OCI-M2 (cell line): ENCODE data around the gene ACOXL.

Source experiments
- DNase-seq: peaks from one replicate; lab custom pipeline; 2025; ENCODE audit not compliant: unreplicated experiment; lab: John Stamatoyannopoulos, UW

The ACOXL gene

GRCh38 chr2:111154758-111155157 is 422.4 kb downstream of the ACOXL start:
- no peak for DNase-seq

GRCh38 chr2:111155610-111156009 is 423.2 kb downstream of the ACOXL start:
- DNase-seq, result no peak

GRCh38 chr2:111156529-111156928 is 424.2 kb downstream of the ACOXL start:
- no peak for DNase-seq

- no peak for DNase-seq
Observed at GRCh38 chr2:111157071-111157661, 424.8 kb downstream of the ACOXL start.

- DNase-seq, result no peak
Observed at GRCh38 chr2:111157798-111158197, 425.4 kb downstream of the ACOXL start.

- DNase-seq, result no peak
Observed at GRCh38 chr2:111159641-111160040, 427.3 kb downstream of the ACOXL start.

- DNase-seq, result no peak
Observed at GRCh38 chr2:111160758-111161157, 428.4 kb downstream of the ACOXL start.

- DNase-seq, result no peak
Observed at GRCh38 chr2:111161971-111162370, 429.6 kb downstream of the ACOXL start.

- DNase-seq, result no peak
Observed at GRCh38 chr2:111162718-111163331, 430.5 kb downstream of the ACOXL start.

GRCh38 chr2:111164078-111164477 is 431.7 kb downstream of the ACOXL start:
- no peak for DNase-seq

- DNase-seq, result no peak
Observed at GRCh38 chr2:111165084-111165483, 432.7 kb downstream of the ACOXL start.

GRCh38 chr2:111166115-111166514 is 433.7 kb downstream of the ACOXL start:
- DNase-seq, result no peak

GRCh38 chr2:111167076-111167862 is 434.9 kb downstream of the ACOXL start:
- DNase-seq, result no peak

- no peak for DNase-seq
Observed at GRCh38 chr2:111167863-111168162, 435.4 kb downstream of the ACOXL start.
